DND-41 (cell line): ENCODE data around the gene LIPG.

Experiments used
- EZH2 ChIP-seq: IDR thresholded peaks from 3 replicates; pipeline ENCODE4 v1.6.1; 2012; ENCODE audit warnings: borderline replicate concordance, low read depth, mild to moderate bottlenecking, moderate library complexity, low read length, inconsistent platforms; ENCODE audit not compliant: severe bottlenecking
- TF ChIP-seq, protein P1 (sequence below): IDR thresholded peaks from 2 replicates; pipeline ENCODE4 v1.5.1; 2012; ENCODE audit warnings: borderline replicate concordance, low read length, moderate library complexity, mild to moderate bottlenecking; ENCODE audit not compliant: poor library complexity, severe bottlenecking; ENCODE audit errors: extremely low read depth

DNA sequence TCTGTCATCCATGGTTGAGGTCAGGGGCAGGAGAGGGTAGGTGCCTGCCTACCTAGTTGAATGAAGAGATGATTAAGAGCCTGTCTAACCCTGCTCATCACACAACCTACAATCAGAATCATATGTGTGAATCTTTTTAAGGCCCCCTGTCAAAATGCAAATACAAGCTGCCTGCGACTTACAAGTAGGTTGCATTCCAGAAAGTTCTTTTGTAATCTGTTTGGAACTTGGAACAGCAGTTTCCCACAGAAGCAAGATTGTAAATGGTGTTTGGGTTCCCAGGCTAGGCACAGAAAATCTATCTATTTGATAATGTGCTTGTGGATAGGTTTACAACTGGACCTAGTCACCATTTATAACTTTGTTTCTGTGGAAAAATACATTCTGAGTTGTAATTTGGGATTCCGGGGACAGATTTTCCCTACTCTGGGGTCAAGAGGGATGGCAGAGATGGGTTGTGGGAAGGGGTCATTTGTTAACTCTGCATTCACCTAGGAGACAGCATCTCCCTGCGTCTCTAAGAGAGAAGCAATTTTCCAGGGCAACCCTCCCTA is 4.4 kb downstream of the LIPG start:
- TF ChIP-seq, protein P1, sequence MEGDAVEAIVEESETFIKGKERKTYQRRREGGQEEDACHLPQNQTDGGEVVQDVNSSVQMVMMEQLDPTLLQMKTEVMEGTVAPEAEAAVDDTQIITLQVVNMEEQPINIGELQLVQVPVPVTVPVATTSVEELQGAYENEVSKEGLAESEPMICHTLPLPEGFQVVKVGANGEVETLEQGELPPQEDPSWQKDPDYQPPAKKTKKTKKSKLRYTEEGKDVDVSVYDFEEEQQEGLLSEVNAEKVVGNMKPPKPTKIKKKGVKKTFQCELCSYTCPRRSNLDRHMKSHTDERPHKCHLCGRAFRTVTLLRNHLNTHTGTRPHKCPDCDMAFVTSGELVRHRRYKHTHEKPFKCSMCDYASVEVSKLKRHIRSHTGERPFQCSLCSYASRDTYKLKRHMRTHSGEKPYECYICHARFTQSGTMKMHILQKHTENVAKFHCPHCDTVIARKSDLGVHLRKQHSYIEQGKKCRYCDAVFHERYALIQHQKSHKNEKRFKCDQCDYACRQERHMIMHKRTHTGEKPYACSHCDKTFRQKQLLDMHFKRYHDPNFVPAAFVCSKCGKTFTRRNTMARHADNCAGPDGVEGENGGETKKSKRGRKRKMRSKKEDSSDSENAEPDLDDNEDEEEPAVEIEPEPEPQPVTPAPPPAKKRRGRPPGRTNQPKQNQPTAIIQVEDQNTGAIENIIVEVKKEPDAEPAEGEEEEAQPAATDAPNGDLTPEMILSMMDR: no peak
- TF ChIP-seq EZH2: no peak
